M059J (cell line): ENCODE data around the gene AAGAB. TPM values are rescaled to one million over a fixed set of nuclear protein-coding genes. Genes with fewer than 3 reads are reported as not detected.
"Not testable (repeated sequence)": the region's sequence is repeated elsewhere in the genome, so short reads cannot be mapped to it uniquely, and the experiment has no call there.

Source experiments
- DNase-seq: peaks from one replicate; pipeline ENCODE4 v3.0.0-alpha.2; 2012; ENCODE audit warnings: low read depth
- total RNA-seq: library from RNA; depleted of rRNA; stranded (reverse); fragments of >200 nt; shearing (Covaris generic); gene quantifications from 2 replicates; pipeline ENCODE4 v1.2.3, GENCODE V29; 2014

The AAGAB gene
- total RNA-seq, 1 experiment from 2014 or later: 106 TPM

DNA sequence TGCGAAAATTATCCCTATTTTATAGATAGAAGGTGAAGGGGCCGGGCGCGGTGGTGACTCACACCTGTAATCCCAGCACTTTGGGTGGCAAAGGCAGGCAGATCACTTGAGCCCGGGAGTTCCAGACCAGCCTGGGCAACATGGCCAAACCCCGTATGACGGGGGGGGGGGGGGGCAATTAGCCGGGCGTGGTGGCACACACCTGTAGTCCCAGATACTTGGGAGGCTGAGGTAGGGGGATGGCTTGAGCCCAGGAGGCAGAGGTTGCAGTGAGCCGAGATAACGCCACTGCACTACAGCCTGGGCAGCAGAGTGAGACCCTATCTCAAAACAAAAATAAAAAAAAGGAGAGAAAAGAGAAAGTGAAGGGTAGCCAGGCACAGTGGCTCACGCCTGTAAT lies 1.4 kb downstream of the AAGAB start:
- no peak for DNase-seq

GRCh38 chr15:67251318-67251717 lies 3.1 kb downstream of the AAGAB start:
- no peak for DNase-seq

GRCh38 chr15:67249830-67250229 lies 4.6 kb downstream of the AAGAB start:
- DNase-seq: no peak

- DNase-seq: no peak
Measured at GRCh38 chr15:67248011-67248505, 6.4 kb downstream of the AAGAB start.

DNA sequence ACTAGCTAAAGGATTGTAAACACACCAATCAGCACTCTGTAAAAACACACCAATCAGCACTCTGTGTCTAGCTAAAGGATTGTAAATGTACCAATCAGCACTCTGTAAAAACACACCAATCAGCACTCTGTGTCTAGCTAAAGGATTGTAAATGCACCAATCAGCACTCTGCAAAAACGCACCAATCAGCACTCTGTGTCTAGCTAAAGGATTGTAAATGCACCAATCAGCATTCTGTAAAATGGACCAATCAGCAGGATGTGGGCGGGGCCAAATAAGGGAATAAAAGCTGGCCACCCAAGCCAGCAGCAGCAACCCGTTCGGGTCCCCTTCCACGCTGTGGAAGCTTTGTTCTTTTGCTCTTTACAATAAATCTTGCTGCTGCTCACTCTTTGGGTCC lies 7.9 kb downstream of the AAGAB start:
- not testable (repeated sequence) for DNase-seq

- DNase-seq: no peak
Measured at GRCh38 chr15:67244971-67245478, 9.4 kb downstream of the AAGAB start.

DNA sequence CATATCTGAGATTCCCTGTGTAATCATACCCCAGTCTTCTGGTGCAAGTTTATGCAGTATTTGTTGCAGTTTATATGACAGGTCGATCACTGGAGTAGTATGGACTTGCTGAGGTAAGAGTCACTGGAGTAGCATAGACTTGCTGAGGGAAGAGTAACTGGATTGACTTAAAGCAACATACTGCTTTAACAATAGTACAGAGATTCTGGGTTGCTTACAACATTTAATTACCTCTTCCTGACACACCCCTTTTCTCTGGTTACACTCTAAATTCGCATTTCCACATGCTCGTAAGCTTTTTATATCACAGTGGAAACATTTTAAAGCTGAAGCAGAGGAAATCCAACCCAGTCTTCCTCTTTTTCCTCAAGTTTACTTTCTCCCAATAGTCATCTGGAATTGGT lies 11.8 kb downstream of the AAGAB start:
- DNase-seq: peak; percentile 29

- peak; percentile 47 for DNase-seq
Measured at GRCh38 chr15:67241132-67241855, 13.2 kb downstream of the AAGAB start.

GRCh38 chr15:67240235-67241131 lies 14.0 kb downstream of the AAGAB start:
- peak; percentile 46 for DNase-seq

GRCh38 chr15:67232591-67232990 lies 21.9 kb downstream of the AAGAB start:
- no peak for DNase-seq

DNA sequence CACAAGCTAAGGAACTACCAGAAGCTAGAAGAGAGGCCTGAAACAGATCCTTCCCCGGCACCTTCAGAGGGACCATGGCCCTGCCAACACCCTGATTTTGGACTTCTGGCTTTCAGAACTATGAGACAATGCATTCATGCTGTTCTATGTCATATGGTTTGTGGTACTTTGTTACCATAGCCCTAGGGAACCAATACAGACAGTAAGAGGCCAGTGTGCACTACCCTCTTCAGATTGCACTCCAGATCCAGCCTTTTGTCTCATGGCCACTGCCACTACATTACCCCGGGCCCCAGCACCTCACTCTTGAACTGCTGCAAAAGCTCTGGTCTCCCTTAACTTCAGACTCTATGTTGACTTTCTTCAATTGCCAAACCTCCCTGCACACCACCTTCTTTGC lies 24.0 kb downstream of the AAGAB start:
- DNase-seq: no peak

DNA sequence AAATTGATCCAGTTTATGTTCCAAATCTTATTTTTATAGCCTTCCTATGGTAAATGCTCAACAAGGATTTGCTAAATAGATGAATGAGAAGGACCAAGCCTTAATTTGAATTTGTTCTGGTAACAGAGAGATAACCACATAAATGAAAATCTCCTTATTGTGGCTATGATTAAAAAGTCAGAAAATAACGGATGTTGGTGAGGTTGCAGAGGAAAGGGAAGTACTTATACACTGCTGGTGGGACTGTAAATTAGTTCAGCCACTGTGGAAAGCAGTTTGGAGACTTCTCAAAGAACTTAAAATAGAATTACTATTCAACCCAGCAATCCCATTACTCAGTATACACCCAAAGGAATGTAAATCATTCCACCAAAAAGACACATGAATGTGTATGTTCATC lies 26.2 kb downstream of the AAGAB start:
- no peak for DNase-seq

DNA sequence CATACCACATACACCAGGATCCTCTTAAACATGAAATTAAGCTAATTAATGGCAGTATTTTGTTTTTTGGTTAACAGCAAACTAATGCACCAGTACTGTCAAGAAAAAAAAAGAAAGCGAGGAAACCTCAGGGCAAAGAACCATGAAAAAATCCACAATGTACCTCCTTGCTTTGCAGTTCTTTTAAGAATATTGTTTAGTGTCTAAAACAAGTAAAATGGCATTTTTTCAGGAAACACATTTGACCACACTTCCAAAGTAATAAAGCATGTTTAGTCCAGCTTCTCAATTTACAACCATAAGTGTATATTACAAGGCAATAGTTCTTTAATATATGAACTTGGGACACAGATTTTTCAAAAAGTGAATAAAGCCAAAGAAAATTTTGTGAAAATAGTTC lies 26.6 kb downstream of the AAGAB start:
- DNase-seq: no peak

GRCh38 chr15:67227431-67227830 lies 27.0 kb downstream of the AAGAB start:
- DNase-seq: no peak

DNA sequence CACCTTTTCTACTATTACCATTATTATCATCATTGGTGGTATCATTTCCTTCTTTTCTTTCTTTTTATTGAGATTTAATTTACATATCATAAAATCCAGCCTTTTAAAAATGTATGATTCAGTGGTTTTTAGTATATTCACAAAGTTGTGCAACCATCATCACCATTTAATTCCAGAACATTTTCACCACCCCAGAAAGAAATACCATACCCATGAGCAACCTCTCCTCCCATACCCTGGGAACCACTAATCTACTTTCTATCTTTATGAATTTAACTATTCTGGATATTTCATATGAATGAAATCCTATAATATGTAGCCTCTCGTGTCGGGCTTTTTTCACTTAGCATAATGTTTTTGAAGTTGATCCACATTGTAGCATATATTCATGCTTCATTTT lies 29.1 kb downstream of the AAGAB start:
- peak; percentile 7 for DNase-seq

DNA sequence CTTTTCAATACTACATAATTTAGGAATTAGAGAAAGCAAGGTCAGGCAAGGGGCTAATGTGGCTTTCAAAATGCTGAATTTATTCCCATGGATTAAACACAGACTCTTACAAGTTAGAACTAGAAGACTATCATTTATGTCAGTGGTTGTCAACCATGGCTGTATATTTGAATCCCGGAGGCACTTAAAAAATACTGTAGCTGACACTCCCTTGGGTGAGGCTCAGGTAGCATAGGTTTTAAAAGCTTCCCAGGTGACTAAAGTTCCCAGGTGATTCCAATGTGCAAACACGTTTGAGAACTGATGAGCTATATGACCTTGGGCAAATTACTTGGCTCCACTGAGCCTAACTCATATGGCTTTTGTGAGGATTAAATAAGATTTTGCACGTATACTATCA lies 29.6 kb downstream of the AAGAB start:
- no peak for DNase-seq

GRCh38 chr15:67219288-67219687 lies 35.2 kb downstream of the AAGAB start:
- no peak for DNase-seq

GRCh38 chr15:67218428-67218827 lies 36.0 kb downstream of the AAGAB start:
- no peak for DNase-seq

- DNase-seq: no peak
Measured at GRCh38 chr15:67216859-67217258, 37.6 kb downstream of the AAGAB start.

DNA sequence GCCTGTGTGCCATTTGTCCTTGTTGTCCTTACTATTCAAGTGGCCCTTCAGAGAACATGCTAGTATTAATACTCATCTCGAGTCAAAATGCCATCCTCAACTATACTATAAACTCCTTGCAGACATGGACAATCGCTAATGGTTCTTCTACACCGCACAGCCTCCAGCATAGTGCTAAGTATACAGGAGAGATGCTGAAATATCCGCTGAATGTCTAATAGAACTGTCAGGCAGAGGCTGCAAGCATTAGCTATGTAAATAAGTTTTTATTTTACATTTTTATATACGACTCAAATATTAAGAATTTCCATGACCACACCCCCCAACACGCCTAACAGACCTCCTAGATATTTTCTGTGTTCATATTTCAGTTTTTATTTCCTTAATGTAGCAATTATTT lies 39.4 kb downstream of the AAGAB start:
- no peak for DNase-seq

DNA sequence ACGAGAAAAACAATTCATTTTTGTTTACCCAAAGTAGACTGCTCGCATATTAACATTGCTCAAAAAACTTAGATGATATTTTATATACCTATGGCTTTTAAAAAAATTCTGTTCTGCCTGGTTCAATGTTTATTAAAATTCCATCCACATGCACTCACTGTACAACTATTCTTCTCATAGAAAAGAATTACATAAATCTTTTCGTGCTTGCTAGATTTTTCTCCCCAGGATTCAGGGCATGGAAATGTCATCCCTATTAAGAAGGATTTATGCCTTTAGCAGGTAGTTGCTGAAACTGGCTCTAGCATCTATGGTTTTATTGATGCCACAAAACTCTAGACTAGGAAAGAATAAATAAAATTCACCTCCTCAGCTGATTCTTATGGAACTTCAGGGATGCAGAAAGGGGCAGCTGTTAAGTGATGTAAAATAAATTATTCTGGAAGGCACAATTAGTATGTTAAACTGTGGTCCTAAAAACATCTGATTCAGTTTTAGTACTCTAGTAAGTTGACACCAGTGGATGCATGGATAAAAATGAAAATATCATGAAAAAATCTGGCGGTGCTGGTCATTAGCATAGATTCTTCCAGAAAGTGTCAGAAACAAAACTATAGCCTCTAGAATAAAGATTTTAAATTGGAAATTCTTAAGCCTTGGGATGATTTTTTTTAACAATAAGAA lies 41.6 kb downstream of the AAGAB start:
- DNase-seq: no peak

DNA sequence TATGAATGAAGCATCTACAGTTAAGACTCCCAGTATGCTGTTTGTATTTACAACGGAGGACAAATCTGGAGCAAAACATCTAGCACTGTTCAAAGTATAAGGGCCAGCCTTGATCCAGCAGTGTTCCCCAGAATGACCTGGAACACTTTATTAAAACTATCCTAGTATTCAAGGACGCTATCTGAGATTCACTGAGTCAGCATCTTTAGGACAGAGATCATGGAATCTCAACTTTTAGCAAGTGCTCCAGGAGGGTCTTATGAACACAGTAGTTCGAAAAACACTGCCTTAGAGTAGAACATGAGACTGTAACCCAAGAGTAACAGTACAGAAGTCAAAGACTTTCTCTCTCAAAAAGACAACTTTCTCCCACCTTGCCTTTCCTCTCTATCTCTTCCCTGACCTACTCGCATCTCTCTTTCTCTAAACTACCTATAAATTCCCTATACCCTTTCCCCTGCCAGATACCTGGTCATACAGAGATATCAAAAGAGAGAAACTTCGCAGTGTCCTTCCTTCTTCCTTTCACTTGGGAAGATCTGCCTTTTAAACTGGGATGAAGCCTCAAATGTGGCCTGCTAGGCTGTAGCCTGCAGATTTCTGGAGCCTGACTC lies 43.8 kb downstream of the AAGAB start:
- DNase-seq: no peak
